Measurements from ENCODE around the gene OR12D2. TPM values are rescaled to one million over a fixed set of nuclear protein-coding genes. Genes with fewer than 3 reads are reported as not detected.

Gene OR12D2
- total RNA-seq, 2 donors from 2014 or later = not detected

DNA sequence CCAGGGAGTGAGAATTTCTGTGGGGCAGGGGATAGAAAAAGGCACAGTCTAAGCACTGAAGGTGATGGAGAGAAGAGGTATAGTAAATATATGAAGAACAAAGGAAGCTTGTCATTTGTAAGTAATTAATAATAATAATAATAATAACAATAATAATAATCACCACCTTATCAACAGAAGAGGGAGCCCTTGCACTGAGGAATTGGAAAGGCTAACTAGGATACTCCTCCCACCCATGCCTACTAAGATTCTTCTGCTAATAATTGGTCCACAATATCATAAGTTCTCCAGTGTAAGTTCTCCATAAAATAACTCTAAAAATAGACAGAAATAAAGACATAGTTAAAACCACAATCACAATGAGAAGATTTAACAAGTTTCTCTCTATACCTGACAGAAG, 19.4 kb upstream of the OR12D2 start:
- Histone ChIP-seq H3K4me1 (ENCODE audit: control insufficient read depth in 1 of 2, low read depth in 2 of 2) (no peaks in the 10 kb centered on the region), H3K4me3 (no peak overlapping the region)

GRCh38 chr6:29388533-29388932, 6.9 kb upstream of the OR12D2 start:
- Histone ChIP-seq H3K27ac (no peak overlapping the region), H3K4me3 (no peak overlapping the region), H3K27me3 (replicated peaks; ENCODE audit: insufficient read depth) (no peaks in the 10 kb centered on the region), H3K4me1 (ENCODE audit: control insufficient read depth in 1 of 2, low read depth in 2 of 2) (no peaks in the 10 kb centered on the region), H3K9me3 (no peaks in the 10 kb centered on the region), H3K36me3 (no peaks in the 10 kb centered on the region)
- TF ChIP-seq, protein P1, sequence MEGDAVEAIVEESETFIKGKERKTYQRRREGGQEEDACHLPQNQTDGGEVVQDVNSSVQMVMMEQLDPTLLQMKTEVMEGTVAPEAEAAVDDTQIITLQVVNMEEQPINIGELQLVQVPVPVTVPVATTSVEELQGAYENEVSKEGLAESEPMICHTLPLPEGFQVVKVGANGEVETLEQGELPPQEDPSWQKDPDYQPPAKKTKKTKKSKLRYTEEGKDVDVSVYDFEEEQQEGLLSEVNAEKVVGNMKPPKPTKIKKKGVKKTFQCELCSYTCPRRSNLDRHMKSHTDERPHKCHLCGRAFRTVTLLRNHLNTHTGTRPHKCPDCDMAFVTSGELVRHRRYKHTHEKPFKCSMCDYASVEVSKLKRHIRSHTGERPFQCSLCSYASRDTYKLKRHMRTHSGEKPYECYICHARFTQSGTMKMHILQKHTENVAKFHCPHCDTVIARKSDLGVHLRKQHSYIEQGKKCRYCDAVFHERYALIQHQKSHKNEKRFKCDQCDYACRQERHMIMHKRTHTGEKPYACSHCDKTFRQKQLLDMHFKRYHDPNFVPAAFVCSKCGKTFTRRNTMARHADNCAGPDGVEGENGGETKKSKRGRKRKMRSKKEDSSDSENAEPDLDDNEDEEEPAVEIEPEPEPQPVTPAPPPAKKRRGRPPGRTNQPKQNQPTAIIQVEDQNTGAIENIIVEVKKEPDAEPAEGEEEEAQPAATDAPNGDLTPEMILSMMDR (IDR thresholded peaks at IDR 0.05) = no peak
- ATAC-seq (ENCODE audit: insufficient number of reproducible peaks, low FRiP score, low read depth) (no peak), DNase-seq (ENCODE audit: low spot score) (no peak)

More for the DNA sequence above, 19.4 kb upstream of the OR12D2 start:
- no peaks in the 10 kb centered on the region for H3K9me3 ChIP-seq
- DNase-seq (ENCODE audit: low spot score) (no peak), ATAC-seq (ENCODE audit: insufficient number of reproducible peaks, low FRiP score, low read depth) (no peak)
- TF ChIP-seq, protein P1 (IDR thresholded peaks at IDR 0.05) = no peak
- H3K36me3 ChIP-seq = no peaks in the 10 kb centered on the region
- H3K27ac ChIP-seq = no peak overlapping the region
- no peaks in the 10 kb centered on the region for H3K27me3 ChIP-seq (replicated peaks; ENCODE audit: insufficient read depth)

DNA sequence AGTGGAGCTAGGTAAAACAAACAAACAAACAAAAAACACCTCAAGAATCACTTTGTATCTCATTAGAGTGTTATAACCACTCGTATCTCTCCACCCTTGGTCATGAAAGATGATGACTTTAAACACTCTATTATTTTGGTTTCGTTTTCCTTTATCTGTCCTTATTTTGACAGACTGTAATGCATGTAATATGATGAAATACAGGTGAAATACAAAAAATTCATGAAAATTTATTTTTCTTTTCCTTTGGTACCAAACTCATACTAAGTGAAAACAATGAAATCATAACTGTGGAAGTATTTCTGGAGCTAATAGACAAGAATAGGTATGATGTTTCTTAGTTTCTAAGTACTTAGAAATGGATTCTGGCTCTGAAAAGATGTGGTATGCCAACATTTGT, 4.1 kb downstream of the OR12D2 start:
- DNase-seq (ENCODE audit: low spot score) (no peak), ATAC-seq (ENCODE audit: insufficient number of reproducible peaks, low FRiP score, low read depth) (no peak)
- no peaks in the 10 kb centered on the region for H3K27me3 ChIP-seq (replicated peaks; ENCODE audit: insufficient read depth)
- no peaks in the 10 kb centered on the region for H3K36me3 ChIP-seq
- TF ChIP-seq, protein P1 (IDR thresholded peaks at IDR 0.05) = no peak
- H3K27ac ChIP-seq = no peak overlapping the region
- H3K9me3 ChIP-seq = no peaks in the 10 kb centered on the region
- no peak overlapping the region for H3K4me3 ChIP-seq
- no peaks in the 10 kb centered on the region for H3K4me1 ChIP-seq (ENCODE audit: control insufficient read depth in 1 of 2, low read depth in 2 of 2)

DNA sequence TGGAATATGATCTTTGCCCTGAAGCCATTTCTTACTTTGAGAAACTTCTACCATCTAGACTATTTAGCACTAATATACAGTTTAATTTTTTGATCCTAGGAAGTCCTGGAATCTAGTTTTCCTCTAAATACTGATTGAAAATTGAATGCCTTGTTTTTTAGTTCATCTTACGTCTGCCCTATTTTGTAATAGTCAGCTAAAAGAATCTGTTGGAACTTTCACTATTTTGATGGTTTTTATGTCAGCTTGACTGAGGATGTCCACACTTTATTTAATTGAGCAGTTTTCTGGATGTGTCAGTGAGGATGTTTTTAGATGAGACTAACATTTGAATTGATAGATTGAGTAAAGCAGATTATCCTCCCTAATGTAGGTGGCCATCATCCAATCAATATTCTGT, 8.4 kb downstream of the OR12D2 start:
- ATAC-seq (ENCODE audit: insufficient number of reproducible peaks, low FRiP score, low read depth) = no peak

GRCh38 chr6:29414588-29414987, 19.2 kb downstream of the OR12D2 start, which contains the start of gene OR12D1:
Gene OR12D1, plus strand, starts transcription at chr6:29414928.
- ATAC-seq (ENCODE audit: insufficient number of reproducible peaks, low FRiP score, low read depth) (no peak), DNase-seq (ENCODE audit: low spot score) (no peak)
- Histone ChIP-seq H3K36me3 (no peaks in the 10 kb centered on the region), H3K4me1 (ENCODE audit: control insufficient read depth in 1 of 2, low read depth in 2 of 2) (no peaks in the 10 kb centered on the region), H3K27me3 (replicated peaks; ENCODE audit: insufficient read depth) (no peaks in the 10 kb centered on the region), H3K27ac (no peak within 1 kb of the TSS), H3K4me3 (no peak within 1 kb of the TSS), H3K9me3 (no peaks in the 10 kb centered on the region)
- TF ChIP-seq, protein P1 (IDR thresholded peaks at IDR 0.05) = no peak

More for the DNA sequence above, 8.4 kb downstream of the OR12D2 start:
- no peak overlapping the region for H3K4me3 ChIP-seq
- H3K9me3 ChIP-seq = no peaks in the 10 kb centered on the region
- H3K27me3 ChIP-seq (replicated peaks; ENCODE audit: insufficient read depth) = no peaks in the 10 kb centered on the region
- no peak overlapping the region for H3K27ac ChIP-seq
- no peaks in the 10 kb centered on the region for H3K36me3 ChIP-seq
- TF ChIP-seq, protein P1 (IDR thresholded peaks at IDR 0.05) = no peak
- DNase-seq (ENCODE audit: low spot score) = no peak
- no peaks in the 10 kb centered on the region for H3K4me1 ChIP-seq (ENCODE audit: control insufficient read depth in 1 of 2, low read depth in 2 of 2)

Data from thoracic aorta (tissue), 2 donors.